Motor neuron (in vitro differentiated cells): ENCODE data around the gene UBE3A. TPM values are rescaled to one million over a fixed set of nuclear protein-coding genes. Genes with fewer than 3 reads are reported as not detected.

Experiments
- ATAC-seq, 8 experiments: fragments of 200-7000 bp; cut with Tn5 transposase; replicated peaks in 6 of 8; 2 replicates each; pipeline ENCODE4 v1.8.0; 2021; ENCODE audit warnings: mild to moderate bottlenecking in 8 of 8, moderate library complexity in 8 of 8
- H3K27ac ChIP-seq, 2 donors: fragments of 250-450 bp; sonication (Bioruptor Pico); 2 replicates each; pipeline ENCODE4 v1.9.0; 2021; ENCODE audit warnings: antibody characterized with exemption in 2 of 2, mild to moderate bottlenecking in 2 of 2, moderate library complexity in 1 of 2
- H3K4me1 ChIP-seq, 2 donors: fragments of 250-450 bp; sonication (Bioruptor Pico); replicated peaks in 1 of 2; 2 replicates each; pipeline ENCODE4 v1.6.1; 2021; ENCODE audit warnings: antibody characterized with exemption in 2 of 2, mild to moderate bottlenecking in 2 of 2, moderate library complexity in 1 of 2
- H3K4me3 ChIP-seq, 5 donors: fragments of 250-450 bp; sonication (Bioruptor Pico); 2 replicates each; pipeline ENCODE4 v1.9.0; 2021; ENCODE audit warnings: antibody characterized with exemption in 5 of 5, mild to moderate bottlenecking in 5 of 5, moderate library complexity in 4 of 5
- WGBS, 10 experiments: fragments of 450-650 bp; shearing (Covaris generic); methylation state at CpG; one replicate each; pipeline ENCODE4 v1.0.0; 2022; 5-methylcytosine and 5-hydroxymethylcytosine counted together
- in situ Hi-C, 9 experiments: fragments of 400-800 bp; cut with MboI; loops; one replicate each; pipeline ENCODE4 v1.15.0; 2021; ENCODE audit warnings: low sequenced_read_pairs in 9 of 9, low pct_unique_long_range_greater_than_20kb in 2 of 9; ENCODE audit not compliant: unreplicated experiment in 9 of 9
- total RNA-seq, 8 experiments: library from RNA; unstranded; fragments of 300-600 nt; gene quantifications; 2 replicates each; pipeline versions ENCODE4 v1.2.3 to v1.2.4, GENCODE V29; 2022

Gene UBE3A
- total RNA-seq, 8 experiments from 2014 or later: 58.9 to 105 (median 86.3) TPM

DNA sequence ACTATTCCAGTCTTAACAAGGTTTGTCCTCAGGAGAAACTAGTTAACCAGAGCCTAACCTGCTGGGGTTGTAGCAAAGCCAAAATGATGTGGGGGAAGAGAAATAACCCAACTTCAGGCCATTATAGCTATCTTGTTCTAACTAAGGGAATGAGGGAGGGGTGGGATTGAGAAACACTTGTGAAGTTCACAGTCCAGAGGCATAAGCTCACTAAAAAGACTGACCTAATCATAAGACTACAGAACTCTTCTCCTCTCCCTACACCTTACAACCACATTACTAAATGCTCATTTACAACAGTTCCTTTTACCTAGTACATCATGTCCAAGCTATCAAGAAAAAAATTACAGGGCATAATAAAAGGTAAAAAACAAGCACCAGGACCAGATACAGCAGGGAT, 52.8 kb downstream of the UBE3A start:
- H3K4me1 ChIP-seq: no peaks in the 10 kb centered on the region
- in situ Hi-C loops: no loop called here
- no peak overlapping the region for H3K4me3 ChIP-seq
- no peak overlapping the region for H3K27ac ChIP-seq
- ATAC-seq: no peak

DNA sequence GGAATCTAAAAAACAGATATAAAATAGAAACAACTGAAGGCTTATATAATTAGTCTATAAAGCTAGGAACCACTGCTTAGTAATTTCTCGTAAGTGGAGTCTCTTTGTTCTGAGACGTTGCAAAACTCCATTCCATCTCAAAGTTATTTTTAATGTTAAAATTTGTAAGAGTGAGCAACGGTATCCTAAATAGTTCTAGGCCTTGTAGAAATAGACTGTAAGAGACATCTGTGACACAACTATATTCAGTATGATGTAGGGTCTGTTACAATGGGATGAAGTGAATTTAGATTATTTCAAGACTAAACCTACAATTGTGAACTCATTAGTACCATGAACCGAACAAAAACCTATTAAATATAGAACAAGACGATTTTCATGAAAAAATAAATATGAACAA, 57.2 kb downstream of the UBE3A start:
- 83 to 100% (median 96%) methylated on average over 2 to 5 of the region's 5 CpGs for WGBS, 10 experiments
- ATAC-seq: no peak
- Histone ChIP-seq H3K4me3 (no peak overlapping the region), H3K27ac (no peak overlapping the region), H3K4me1 (no peaks in the 10 kb centered on the region)
- in situ Hi-C loops: no loop called here

GRCh38 chr15:25378501-25378901, 60.3 kb downstream of the UBE3A start:
- no peak for ATAC-seq
- in situ Hi-C loops: no loop called here
- H3K4me1 ChIP-seq: no peaks in the 10 kb centered on the region
- 52 to 100% (median 89%) methylated on average over 2 of the region's 2 CpGs; no CpG with 5 or more reads in 1 of the 10 experiments for WGBS, 10 experiments
- no peak overlapping the region for H3K4me3 ChIP-seq
- no peak overlapping the region for H3K27ac ChIP-seq

- no peaks in the 10 kb centered on the region for H3K4me1 ChIP-seq
- 78 to 100% (median 94%) methylated on average over 2 to 5 of the region's 5 CpGs; no CpG with 5 or more reads in 2 of the 10 experiments for WGBS, 10 experiments
- in situ Hi-C loops: no loop called here
- ATAC-seq: no peak
- no peak overlapping the region for H3K27ac ChIP-seq
- H3K4me3 ChIP-seq: no peak overlapping the region
These were observed 63.3 kb downstream of the UBE3A start for GRCh38 chr15:25375557-25375956.

DNA sequence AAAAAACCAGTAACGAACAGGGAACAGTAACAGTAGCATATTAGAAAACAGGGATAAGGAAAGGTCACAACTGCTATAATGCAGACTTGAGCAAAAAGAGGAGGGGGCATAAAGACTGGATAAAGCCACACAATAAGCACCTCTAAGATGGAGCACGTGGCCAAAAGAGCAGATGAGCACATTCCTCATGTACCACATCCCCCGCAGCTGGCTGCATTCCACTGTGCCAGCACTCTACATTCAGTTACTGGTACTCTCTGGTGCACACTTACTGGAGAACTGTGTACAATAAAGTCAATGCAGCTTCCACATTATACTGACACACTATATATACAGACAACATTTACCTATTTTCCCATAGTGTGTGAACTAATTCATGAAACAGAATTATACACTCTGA, 64.7 kb downstream of the UBE3A start:
- in situ Hi-C loops: no loop called here
- Histone ChIP-seq H3K27ac (no peak overlapping the region), H3K4me3 (no peak overlapping the region), H3K4me1 (no peaks in the 10 kb centered on the region)
- no peak for ATAC-seq
- WGBS, 10 experiments: 75 to 100% (median 89%) methylated on average over 1 to 3 of the region's 3 CpGs; no CpG with 5 or more reads in 2 of the 10 experiments

DNA sequence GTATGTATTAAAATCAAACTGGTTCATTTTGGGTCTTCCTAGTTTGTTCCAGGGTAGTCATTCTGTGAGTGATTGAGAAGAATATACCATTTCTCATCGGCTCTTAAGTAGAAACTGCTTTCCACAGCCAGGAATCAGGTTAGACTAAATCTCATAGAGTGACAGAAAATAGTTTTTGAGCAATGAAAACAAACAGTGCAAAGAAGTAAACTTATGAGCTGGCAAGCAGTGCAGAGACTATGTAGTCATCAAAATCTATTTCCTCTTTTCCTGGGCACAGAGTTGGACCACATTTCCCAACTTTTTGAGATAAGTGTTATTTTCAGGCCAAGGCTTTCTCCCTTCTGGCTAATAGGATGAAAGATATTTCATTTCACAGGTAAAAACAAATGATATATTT, 66.5 kb downstream of the UBE3A start:
- Histone ChIP-seq H3K27ac (no peak overlapping the region), H3K4me3 (no peak overlapping the region), H3K4me1 (no peaks in the 10 kb centered on the region)
- no peak for ATAC-seq
- WGBS, 10 experiments: 43 to 100% (median 100%) methylated on average over 1 of the region's 1 CpG; no CpG with 5 or more reads in 3 of the 10 experiments
- in situ Hi-C loops: no loop called here

GRCh38 chr15:25368850-25369249, 70.0 kb downstream of the UBE3A start:
- in situ Hi-C loops: no loop called here
- 71 to 100% (median 100%) methylated on average over 1 of the region's 1 CpG; no CpG with 5 or more reads in 1 of the 10 experiments for WGBS, 10 experiments
- H3K27ac ChIP-seq: no peak overlapping the region
- H3K4me3 ChIP-seq: no peak overlapping the region
- H3K4me1 ChIP-seq: no peaks in the 10 kb centered on the region
- no peak for ATAC-seq

DNA sequence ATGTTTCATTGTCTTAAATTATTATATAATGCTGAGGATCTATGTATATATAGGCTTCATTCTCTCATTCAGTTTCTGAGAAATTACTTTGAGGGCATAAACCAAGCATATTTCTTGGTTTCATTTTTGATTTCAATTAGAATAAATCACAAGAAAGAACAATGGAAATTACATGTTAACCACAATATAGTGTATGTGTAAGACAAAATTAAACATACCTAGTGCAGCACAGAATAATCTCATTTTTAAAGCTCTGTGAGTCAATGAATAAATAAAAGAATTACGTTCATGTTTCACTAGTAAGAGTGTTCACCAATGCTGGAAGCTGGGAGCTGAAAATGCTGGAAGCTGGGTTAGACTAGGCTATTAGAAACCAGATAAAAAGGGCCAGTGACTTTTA, 72.8 kb downstream of the UBE3A start:
- in situ Hi-C loops: no loop called here
- H3K27ac ChIP-seq: no peak overlapping the region
- no peaks in the 10 kb centered on the region for H3K4me1 ChIP-seq
- 71 to 100% (median 100%) methylated on average over 1 of the region's 1 CpG; no CpG with 5 or more reads in 1 of the 10 experiments for WGBS, 10 experiments
- no peak for ATAC-seq
- no peak overlapping the region for H3K4me3 ChIP-seq

- in situ Hi-C loops: no loop called here
- no peak for ATAC-seq
- Histone ChIP-seq H3K27ac (no peak overlapping the region), H3K4me3 (no peak overlapping the region), H3K4me1 (no peaks in the 10 kb centered on the region)
- WGBS, 10 experiments: 89 to 100% (median 100%) methylated on average over 1 of the region's 1 CpG; no CpG with 5 or more reads in 3 of the 10 experiments
These were observed 76.3 kb downstream of the UBE3A start for GRCh38 chr15:25362545-25362944.

DNA sequence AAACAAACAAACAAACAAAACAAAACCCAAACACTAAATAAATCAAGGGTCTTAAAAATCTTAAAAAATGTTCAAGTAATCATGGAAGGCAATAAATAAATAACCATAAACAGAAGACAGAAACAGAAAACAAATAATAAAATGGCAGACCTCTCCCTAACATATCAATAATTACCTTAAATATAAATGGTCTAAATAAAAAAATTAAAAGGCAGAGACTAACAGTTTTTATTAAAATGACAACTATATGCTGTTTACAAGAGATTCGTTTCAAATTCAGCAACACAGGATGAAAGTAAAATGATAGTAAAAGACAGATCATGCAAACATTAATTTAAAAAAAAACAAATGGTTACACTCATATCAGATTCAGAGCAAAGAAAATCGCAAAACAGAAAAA, 91.1 kb downstream of the UBE3A start:
- in situ Hi-C loops: loop anchor here in 1 of 9 experiments (25.0 kb wide), 1 partner anchor 90 kb away; the partner anchor contains the start of gene UBE3A
- ATAC-seq: no peak

DNA sequence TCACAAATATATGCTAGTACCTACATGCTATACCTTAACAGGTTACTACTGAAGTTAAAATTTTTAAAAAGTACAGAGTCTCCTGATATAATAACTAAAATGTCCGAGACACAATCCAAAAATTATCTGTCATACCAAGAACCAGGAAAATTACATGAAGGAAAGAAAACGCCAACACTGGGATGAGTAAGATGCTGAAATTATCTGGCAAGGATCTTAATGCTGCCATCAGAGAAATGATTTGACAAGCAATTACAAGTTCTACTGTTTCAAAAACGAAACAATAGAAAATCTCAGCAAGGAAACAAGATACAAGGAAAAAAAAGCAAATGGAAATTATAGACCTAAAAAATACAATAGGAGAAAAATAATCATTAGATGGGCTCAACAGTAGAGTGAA, 92.5 kb downstream of the UBE3A start:
- Histone ChIP-seq H3K4me1 (no peaks in the 10 kb centered on the region), H3K4me3 (no peak overlapping the region), H3K27ac (no peak overlapping the region)
- WGBS, 10 experiments: 61 to 100% (median 96%) methylated on average over 1 to 3 of the region's 3 CpGs
- in situ Hi-C loops: loop anchor here in 1 of 9 experiments (25.0 kb wide), 1 partner anchor 91 kb away; the partner anchor contains the start of gene UBE3A
- no peak for ATAC-seq

More for the DNA sequence above, 91.1 kb downstream of the UBE3A start:
- Histone ChIP-seq H3K4me3 (no peak overlapping the region), H3K27ac (no peak overlapping the region), H3K4me1 (no peaks in the 10 kb centered on the region)
- WGBS, 10 experiments: 83 to 100% (median 97%) methylated on average over 1 to 2 of the region's 2 CpGs

- peak in 4 of 8 experiments; percentile 31 to 54 (median 47) for ATAC-seq
- in situ Hi-C loops: loop anchor here in 1 of 9 experiments (25.0 kb wide), 1 partner anchor 91 kb away; the partner anchor contains the start of gene UBE3A
- no peak overlapping the region for H3K27ac ChIP-seq
- 63 to 100% (median 78%) methylated on average over 1 to 3 of the region's 3 CpGs; no CpG with 5 or more reads in 4 of the 10 experiments for WGBS, 10 experiments
- H3K4me1 ChIP-seq: no peaks in the 10 kb centered on the region
- H3K4me3 ChIP-seq: no peak overlapping the region
These were observed 92.9 kb downstream of the UBE3A start for GRCh38 chr15:25345943-25346342.

DNA sequence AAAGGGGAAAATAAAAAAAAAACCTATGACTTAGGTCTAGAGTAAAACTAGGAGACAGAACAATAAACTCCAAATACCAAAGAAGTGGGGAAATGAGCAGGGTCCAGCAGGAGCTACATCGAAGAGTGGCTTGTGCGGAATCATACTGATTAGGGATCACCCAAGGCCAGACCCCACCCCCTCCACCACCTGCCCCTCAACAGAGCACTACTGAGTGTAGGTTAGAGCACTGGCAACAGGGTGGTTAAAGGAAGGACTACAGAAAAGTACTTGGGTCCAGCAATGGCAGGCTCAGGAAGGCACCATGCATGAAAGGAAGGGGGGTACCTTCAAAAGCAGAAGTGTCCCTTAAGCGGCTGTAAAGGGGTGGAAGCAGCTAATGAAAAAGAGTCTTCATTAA, 96.2 kb downstream of the UBE3A start:
- no peak for ATAC-seq
- 91 to 100% (median 100%) methylated on average over 1 to 2 of the region's 3 CpGs; no CpG with 5 or more reads in 6 of the 10 experiments for WGBS, 10 experiments
- Histone ChIP-seq H3K27ac (no peak overlapping the region), H3K4me3 (no peak overlapping the region), H3K4me1 (no peaks in the 10 kb centered on the region)
- in situ Hi-C loops: loop anchor here in 1 of 9 experiments (25.0 kb wide), 1 partner anchor 95 kb away; the partner anchor contains the start of gene UBE3A

GRCh38 chr15:25339431-25339830, 99.4 kb downstream of the UBE3A start:
- in situ Hi-C loops: loop anchor here in 1 of 9 experiments (25.0 kb wide), 1 partner anchor 98 kb away; the partner anchor contains the start of gene UBE3A
- Histone ChIP-seq H3K4me1 (no peaks in the 10 kb centered on the region), H3K27ac (no peak overlapping the region), H3K4me3 (no peak overlapping the region)
- whole genome bisulfite sequencing, 10 experiments: 80 to 100% (median 100%) methylated on average over 1 to 2 of the region's 2 CpGs; no CpG with 5 or more reads in 1 of the 10 experiments
- no peak for ATAC-seq
